Loucy (cell line): ENCODE results near the gene ZFP90.

Experiments used
- EZH2phosphoT487 ChIP-seq: fragments of 200-600 bp; IDR thresholded peaks from 2 replicates; pipeline ENCODE4 v1.6.1; 2018; ENCODE audit warnings: antibody characterized with exemption, mild to moderate bottlenecking, moderate library complexity, borderline replicate concordance
- TF ChIP-seq, protein P1 (sequence below): fragments of 200-600 bp; sonication (generic); conservative IDR thresholded peaks from 2 replicates; pipeline ENCODE4 v1.5.1; 2014; ENCODE audit warnings: mild to moderate bottlenecking, antibody characterized with exemption, low read length

DNA sequence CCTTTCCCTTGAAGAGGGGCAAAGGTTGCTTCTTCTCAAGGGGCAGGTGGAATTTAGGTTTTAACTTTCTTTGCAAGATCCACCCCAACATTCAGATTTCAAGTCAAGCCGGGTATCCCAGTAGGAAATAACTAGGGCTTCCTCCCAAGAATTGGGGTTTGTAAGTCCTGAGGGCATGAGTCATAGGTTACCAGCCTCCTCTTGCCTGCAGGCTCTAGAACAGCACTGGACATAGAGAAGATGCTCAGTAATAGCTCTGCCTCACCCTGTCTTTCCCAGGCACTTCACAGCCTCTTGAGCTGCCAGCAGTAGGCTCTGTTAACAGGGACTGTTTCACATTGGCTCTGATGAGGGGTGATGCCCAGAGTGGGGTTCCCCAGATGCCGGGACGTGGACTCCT lies 35.8 kb upstream of the ZFP90 start:
- TF ChIP-seq, protein P1, sequence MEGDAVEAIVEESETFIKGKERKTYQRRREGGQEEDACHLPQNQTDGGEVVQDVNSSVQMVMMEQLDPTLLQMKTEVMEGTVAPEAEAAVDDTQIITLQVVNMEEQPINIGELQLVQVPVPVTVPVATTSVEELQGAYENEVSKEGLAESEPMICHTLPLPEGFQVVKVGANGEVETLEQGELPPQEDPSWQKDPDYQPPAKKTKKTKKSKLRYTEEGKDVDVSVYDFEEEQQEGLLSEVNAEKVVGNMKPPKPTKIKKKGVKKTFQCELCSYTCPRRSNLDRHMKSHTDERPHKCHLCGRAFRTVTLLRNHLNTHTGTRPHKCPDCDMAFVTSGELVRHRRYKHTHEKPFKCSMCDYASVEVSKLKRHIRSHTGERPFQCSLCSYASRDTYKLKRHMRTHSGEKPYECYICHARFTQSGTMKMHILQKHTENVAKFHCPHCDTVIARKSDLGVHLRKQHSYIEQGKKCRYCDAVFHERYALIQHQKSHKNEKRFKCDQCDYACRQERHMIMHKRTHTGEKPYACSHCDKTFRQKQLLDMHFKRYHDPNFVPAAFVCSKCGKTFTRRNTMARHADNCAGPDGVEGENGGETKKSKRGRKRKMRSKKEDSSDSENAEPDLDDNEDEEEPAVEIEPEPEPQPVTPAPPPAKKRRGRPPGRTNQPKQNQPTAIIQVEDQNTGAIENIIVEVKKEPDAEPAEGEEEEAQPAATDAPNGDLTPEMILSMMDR, result no peak
- TF ChIP-seq EZH2phosphoT487, result no peak
